NCI-H460 (cell line): Measurements from ENCODE around the gene SMAD4. TPM values are rescaled to one million over a fixed set of nuclear protein-coding genes. Genes with fewer than 3 reads are reported as not detected.

ENCODE experiments used
- DNase-seq: peaks from one replicate; pipeline ENCODE4 v3.0.0-alpha.2; 2016; ENCODE audit warnings: low read depth; ENCODE audit errors: extremely low read depth
- total RNA-seq: library from RNA; depleted of rRNA; stranded (reverse); fragments of >200 nt; shearing (Covaris generic); gene quantifications from 2 replicates; pipeline ENCODE4 v1.2.3, GENCODE V29; 2014

The SMAD4 gene
- total RNA-seq, 1 experiment from 2014 or later = 72.2 TPM

DNA sequence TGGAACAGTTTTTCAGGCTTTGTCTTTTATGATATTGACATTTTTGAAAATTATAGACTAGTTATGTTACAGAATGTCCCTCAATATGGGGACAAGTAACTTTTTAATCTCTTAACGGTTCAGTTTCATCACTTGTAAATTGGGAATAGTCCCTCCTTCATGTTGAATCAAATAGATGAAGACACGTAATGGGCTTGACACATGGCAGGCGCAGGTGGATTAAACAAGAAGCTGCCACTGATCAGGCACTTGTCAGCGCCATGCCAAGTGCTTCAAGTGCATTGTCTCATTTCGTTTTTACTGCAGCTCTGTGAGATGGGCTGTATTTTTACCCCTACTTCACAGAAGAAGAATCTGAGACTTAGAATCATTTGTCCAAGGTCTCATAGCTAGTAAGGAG lies 9.5 kb upstream of the SMAD4 start:
- no peak for DNase-seq

GRCh38 chr18:51021226-51021965 lies 8.6 kb upstream of the SMAD4 start:
- no peak for DNase-seq

DNA sequence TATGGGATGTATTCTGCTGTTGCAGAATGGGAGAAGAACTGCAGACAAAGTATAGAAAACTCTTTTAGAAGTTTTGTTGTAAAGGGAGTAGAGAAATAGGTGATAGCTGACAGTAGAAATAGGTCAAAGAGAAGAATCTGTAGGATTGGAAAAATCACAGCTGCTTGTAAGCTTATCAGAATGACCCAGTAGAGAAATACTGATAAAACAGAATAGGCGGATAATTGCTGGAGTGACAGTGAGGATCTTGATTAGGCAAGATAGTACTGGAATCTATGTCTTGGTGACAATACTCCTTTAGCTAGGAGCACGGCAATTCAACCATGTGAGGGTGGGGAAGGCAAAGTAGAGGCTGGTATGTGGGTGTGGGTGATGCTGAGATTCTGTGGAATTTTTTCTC lies 4.5 kb upstream of the SMAD4 start:
- no peak for DNase-seq

DNA sequence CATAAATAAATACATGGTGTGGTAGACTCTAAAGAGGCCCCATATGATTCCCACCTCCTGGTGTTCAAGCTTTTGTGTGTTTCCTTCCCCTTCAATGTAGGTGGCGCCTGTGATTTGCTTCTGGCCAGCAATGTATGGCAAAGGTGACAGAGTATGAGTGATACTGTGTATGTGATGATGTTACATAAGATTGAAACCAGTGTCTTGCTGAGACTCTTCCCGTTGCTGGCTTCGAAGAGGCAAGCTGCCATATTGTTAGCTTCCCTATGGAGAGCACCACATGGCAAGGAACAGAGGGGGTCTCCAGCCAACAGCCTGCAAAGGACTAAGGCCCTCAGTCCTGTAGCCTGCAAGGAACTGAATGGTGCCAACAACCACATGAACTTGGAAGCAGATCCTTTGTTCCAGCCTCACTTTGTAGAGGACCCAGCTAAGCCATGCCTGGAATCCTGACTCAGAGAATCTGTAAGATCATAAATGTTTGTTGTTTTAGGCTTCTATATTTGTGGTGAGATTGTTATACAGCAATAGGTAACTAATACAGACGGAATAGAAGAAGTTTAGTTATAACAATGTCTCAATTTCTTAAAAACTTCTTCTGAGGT lies 1.7 kb upstream of the SMAD4 start:
- DNase-seq = no peak

DNA sequence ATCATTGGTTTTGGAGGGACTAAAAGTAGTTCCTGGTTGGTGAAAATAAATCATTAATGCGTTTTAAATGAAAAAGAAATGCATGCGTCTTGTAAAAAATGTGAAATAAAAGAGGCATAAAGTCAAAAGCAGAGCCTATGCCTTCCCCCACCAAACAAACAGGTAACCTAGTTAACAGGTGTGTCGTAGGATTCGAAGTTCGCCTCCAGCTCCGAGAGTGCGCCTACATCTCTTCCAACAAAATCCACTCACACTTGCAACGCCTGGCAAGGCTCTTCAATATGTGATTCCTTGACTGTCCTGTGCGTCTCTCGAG lies 677 bp upstream of the SMAD4 start:
- DNase-seq = no peak

DNA sequence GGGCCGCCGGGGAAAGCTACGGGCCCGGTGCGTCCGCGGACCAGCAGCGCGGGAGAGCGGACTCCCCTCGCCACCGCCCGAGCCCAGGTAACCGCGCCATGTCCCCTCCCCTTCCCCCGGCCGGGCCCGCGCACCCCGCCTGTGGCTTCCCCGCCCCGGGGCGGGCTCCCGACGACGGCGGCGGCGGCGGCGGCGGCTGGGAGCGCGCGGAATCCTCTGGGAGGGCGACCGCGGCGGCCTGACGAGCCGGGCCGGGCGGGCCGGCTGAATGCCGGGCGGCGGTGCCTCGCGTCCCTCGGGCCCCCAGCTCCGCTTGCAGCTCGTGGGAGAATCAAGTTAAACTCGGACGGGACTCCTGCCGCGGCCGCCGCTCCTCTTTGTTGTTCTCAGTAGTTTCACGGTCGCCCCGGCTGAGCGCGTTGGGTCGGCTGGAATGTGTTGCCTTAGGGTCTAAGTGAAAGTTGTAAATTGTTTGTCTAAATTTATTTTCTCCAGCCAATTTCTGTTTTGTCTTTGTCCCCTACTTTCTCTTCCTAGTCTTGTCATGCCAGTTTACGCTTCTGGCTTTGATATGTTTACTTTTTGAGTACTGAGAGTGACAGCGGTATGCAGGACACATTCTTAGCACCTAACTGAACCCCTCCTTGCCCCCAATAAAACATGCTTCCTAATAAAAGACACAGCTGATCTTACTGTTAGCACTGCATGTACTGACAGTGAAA lies 685 bp downstream of the SMAD4 start:
- peak; percentile 45 for DNase-seq

GRCh38 chr18:51032193-51032592 lies 2.2 kb downstream of the SMAD4 start:
- DNase-seq = no peak

- no peak for DNase-seq
These were observed 7.2 kb downstream of the SMAD4 start for GRCh38 chr18:51037230-51037629.

DNA sequence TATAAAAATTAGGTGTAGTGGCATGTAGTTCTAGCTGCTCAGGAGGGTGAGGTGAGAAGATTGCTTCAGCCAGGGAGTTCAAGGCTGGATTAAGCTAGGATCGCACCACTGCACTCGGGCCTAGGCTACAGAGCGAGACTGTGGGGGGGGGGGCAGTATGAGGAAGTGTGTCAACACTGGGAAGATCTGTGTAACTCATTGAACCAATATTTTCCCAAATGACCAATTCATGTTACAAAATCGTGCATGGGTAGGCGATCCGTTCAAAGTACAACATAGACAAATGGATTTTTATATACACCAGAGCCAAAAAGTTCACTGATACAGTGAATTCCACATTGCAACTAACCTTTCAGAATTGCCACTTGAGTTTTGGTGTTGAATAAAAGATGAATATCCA lies 8.1 kb downstream of the SMAD4 start:
- DNase-seq = no peak

- no peak for DNase-seq
These were observed 9.4 kb downstream of the SMAD4 start for GRCh38 chr18:51039138-51040112.

- DNase-seq = no peak
These were observed 11.8 kb downstream of the SMAD4 start for GRCh38 chr18:51041677-51042352.

DNA sequence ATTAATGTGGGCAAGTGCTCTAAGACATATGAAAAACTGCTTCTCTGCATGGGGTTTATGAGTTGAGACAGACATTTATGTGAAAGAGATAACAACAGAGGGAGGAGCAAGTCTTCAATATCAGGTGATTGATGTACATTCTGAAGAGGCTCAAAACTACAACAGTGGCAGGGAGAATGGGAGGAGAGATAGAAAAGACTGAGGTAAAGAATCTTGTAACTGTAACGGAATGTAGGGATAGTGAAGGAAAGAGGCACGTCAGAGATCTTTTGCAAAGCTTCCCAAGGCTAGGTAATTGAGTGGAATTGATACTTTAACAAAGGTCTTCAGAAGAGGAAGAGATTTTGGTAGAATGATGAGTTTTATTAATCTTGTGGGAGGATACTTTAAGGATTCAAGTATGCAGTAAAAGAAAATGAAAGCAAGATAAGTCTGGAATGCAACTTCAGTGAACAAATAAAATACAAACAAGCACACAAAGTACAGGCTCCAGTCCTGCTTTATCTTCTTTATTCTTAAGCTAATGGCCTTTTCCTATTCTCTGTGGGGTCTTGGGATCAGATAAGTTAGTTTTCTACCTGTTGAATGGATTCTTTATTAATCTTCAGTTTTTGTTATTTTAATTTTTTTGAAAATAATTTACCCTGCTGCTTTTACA lies 15.0 kb downstream of the SMAD4 start:
- no peak for DNase-seq

GRCh38 chr18:51048190-51048589 lies 18.2 kb downstream of the SMAD4 start:
- no peak for DNase-seq

GRCh38 chr18:51049137-51049536 lies 19.1 kb downstream of the SMAD4 start:
- DNase-seq = no peak

DNA sequence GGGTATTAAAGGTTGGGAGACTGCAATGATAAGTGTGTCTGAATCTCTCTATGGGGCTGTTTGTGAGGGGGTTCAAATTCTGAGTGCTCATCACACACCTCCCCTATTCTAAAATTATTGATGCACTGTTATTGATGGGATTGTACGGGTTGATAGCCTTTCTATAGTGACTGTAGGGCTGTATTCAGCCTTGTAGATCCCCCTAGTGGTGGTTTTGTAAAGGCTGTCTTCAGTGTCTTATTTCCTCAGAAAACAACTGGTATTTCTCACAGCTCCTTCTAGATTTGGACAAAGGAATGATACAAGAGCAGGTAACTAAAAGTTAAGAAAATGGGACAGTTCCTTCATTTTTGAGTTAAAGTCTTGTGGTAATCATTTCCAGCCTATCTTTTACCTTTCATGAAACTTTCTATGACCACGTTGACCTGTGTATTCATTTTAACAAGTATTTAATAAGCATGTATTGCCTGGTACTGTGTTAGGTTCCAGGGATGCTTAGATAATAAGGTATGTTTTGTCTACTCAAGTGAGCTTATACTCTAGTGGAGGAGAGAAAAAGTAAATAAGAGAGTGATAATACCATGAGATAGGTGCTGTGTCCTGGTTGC lies 21.2 kb downstream of the SMAD4 start:
- peak; percentile 33 for DNase-seq

GRCh38 chr18:51053814-51054213 lies 23.8 kb downstream of the SMAD4 start:
- DNase-seq = no peak

- no peak for DNase-seq
These were observed 24.8 kb downstream of the SMAD4 start for GRCh38 chr18:51054764-51055163.

GRCh38 chr18:51059969-51060368 lies 30.0 kb downstream of the SMAD4 start:
- no peak for DNase-seq

DNA sequence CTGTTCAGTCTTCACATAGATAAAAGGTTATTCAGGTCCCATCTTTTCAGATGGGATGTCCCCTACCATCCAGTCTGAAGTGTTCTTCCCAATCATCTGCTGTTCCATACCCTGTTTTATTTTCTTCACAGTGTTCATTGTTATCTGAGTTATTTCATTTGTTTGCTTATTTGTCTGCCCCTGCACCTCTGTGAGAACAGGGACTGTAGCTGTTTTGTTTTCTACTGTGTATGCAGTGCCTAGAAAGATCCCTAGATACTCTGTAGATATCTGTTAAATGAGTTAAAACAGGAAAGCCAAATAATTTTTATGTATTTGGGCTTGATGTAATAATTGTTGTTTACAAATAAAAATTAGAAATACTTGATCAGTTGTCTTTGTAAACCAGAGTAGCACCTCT lies 34.2 kb downstream of the SMAD4 start:
- DNase-seq = no peak
